HepG2 (cell line): ENCODE results near the gene CFAP210. TPM values are rescaled to one million over a fixed set of nuclear protein-coding genes. Genes with fewer than 3 reads are reported as not detected.

ENCODE experiments used
- ARNT ChIP-seq: fragments of 450-650 bp; IDR thresholded peaks from 2 replicates; pipeline ENCODE4 v1.6.1; 2017
- CBX5 ChIP-seq: sonication (generic); formaldehyde crosslinking; IDR thresholded peaks from 2 replicates; pipeline ENCODE4 v1.4.0; 2020; ENCODE audit warnings: missing genetic modification reagents, borderline replicate concordance
- EEA1 ChIP-seq: sonication (generic); formaldehyde crosslinking; IDR thresholded peaks from 2 replicates; pipeline ENCODE4 v1.5.1; 2020; ENCODE audit warnings: mild to moderate bottlenecking, missing genetic modification reagents, borderline replicate concordance
- HOXA3 ChIP-seq: sonication (generic); formaldehyde crosslinking; IDR thresholded peaks from 2 replicates; pipeline ENCODE4 v1.5.0; 2020; ENCODE audit warnings: missing genetic modification reagents
- MED8 ChIP-seq: sonication (generic); formaldehyde crosslinking; IDR thresholded peaks from 2 replicates; pipeline ENCODE4 v1.8.1; 2023; ENCODE audit warnings: mild to moderate bottlenecking, missing genetic modification reagents; ENCODE audit not compliant: insufficient replicate concordance
- MXD4 ChIP-seq: IDR thresholded peaks from 2 replicates; pipeline ENCODE4 v1.6.1; 2016; ENCODE audit warnings: mild to moderate bottlenecking, missing biosample characterization, missing genetic modification reagents
- PCBP1 ChIP-seq: fragments of 200-400 bp; formaldehyde crosslinking; IDR thresholded peaks from 2 replicates; pipeline ENCODE4 v1.6.1; 2017; ENCODE audit warnings: mild to moderate bottlenecking, low read depth, low read length, borderline replicate concordance
- POGZ ChIP-seq: sonication (generic); formaldehyde crosslinking; IDR thresholded peaks from 2 replicates; pipeline ENCODE4 v1.4.0; 2020; ENCODE audit warnings: mild to moderate bottlenecking, missing genetic modification reagents
- ZFP82 ChIP-seq: sonication (generic); formaldehyde crosslinking; IDR thresholded peaks from 2 replicates; pipeline ENCODE4 v1.5.1; 2020; ENCODE audit warnings: mild to moderate bottlenecking, missing genetic modification reagents, borderline replicate concordance
- ZNF138 ChIP-seq: sonication (generic); formaldehyde crosslinking; IDR thresholded peaks from 2 replicates; pipeline ENCODE4 v1.5.0; 2020; ENCODE audit warnings: mild to moderate bottlenecking, low read depth, missing genetic modification reagents
- ZNF30 ChIP-seq: sonication (generic); formaldehyde crosslinking; IDR thresholded peaks from 2 replicates; pipeline ENCODE4 v1.5.0; 2020; ENCODE audit warnings: mild to moderate bottlenecking, missing genetic modification reagents
- ZNF34 ChIP-seq: sonication (generic); formaldehyde crosslinking; IDR thresholded peaks from 2 replicates; pipeline ENCODE4 v1.4.0; 2020; ENCODE audit warnings: mild to moderate bottlenecking, missing genetic modification reagents, borderline replicate concordance
- ZNF460 ChIP-seq: sonication (generic); formaldehyde crosslinking; IDR thresholded peaks from 2 replicates; pipeline ENCODE4 v1.5.1; 2020; ENCODE audit warnings: missing genetic modification reagents, mild to moderate bottlenecking, borderline replicate concordance
- ZNF549 ChIP-seq: sonication (generic); formaldehyde crosslinking; IDR thresholded peaks from 2 replicates; pipeline ENCODE4 v1.5.0; 2020; ENCODE audit warnings: missing genetic modification reagents
- ZNF616 ChIP-seq: sonication (generic); formaldehyde crosslinking; IDR thresholded peaks from 2 replicates; pipeline ENCODE4 v1.5.0; 2020; ENCODE audit warnings: low read depth, mild to moderate bottlenecking, missing genetic modification reagents
- ZNF674 ChIP-seq: sonication (generic); formaldehyde crosslinking; IDR thresholded peaks from 2 replicates; pipeline ENCODE4 v1.5.0; 2020; ENCODE audit warnings: low read depth, mild to moderate bottlenecking, missing genetic modification reagents
- polyA plus RNA-seq, 8 experiments: library from polyadenylated mRNA; depleted of rRNA in 3 of 8; stranded (reverse) in 7 of 8; unstranded in 1 of 8; fragments of >200 nt; fragmentation: Illumina TruSeq in 4 of 8; extraction: Trizol in 4 of 8; gene quantifications; 2 replicates each; pipeline versions ENCODE4 v1.2.1 to v1.2.3, GENCODE V29; 2011 to 2016; ENCODE audit warnings: low read depth in 4 of 8, missing spikeins in 1 of 8, mixed read lengths in 1 of 8; ENCODE audit not compliant: insufficient read depth in 1 of 8
- total RNA-seq, 5 experiments: library from RNA; depleted of rRNA; stranded (reverse); fragments of >200 nt; fragmentation: Illumina TruSeq; extraction: Trizol; gene quantifications; 2 replicates each; pipeline ENCODE4 v1.2.3, GENCODE V29; 2016; ENCODE audit warnings: low read depth in 1 of 5
- TF ChIP-seq, protein P1 (sequence below), 2 experiments: fragments of 450-650 bp in 1 of 2; sonication (generic) in 1 of 2; formaldehyde crosslinking; IDR thresholded peaks; 2 replicates each; pipeline versions ENCODE4 v1.5.0 to v1.8.0; 2020 to 2022; ENCODE audit warnings: mild to moderate bottlenecking in 1 of 2, missing genetic modification reagents in 1 of 2
- TF ChIP-seq, protein P2 (sequence below): sonication (generic); formaldehyde crosslinking; conservative IDR thresholded peaks from 2 replicates; pipeline ENCODE4 v1.4.0; 2020; ENCODE audit warnings: missing genetic modification reagents
- TF ChIP-seq, protein P3 (sequence below): sonication (generic); formaldehyde crosslinking; IDR thresholded peaks from 2 replicates; pipeline ENCODE4 v1.5.0; 2020; ENCODE audit warnings: missing genetic modification reagents
- TF ChIP-seq, protein P4 (sequence below): sonication (generic); formaldehyde crosslinking; IDR thresholded peaks from 2 replicates; pipeline ENCODE4 v1.4.0; 2020; ENCODE audit warnings: mild to moderate bottlenecking, low read depth, missing genetic modification reagents
- TF ChIP-seq, protein P5 (sequence below): sonication (generic); formaldehyde crosslinking; IDR thresholded peaks from 2 replicates; pipeline ENCODE4 v1.9.0; 2021; ENCODE audit warnings: missing genetic modification reagents, mild to moderate bottlenecking, borderline replicate concordance
- TF ChIP-seq, protein P6 (sequence below): sonication (generic); formaldehyde crosslinking; IDR thresholded peaks from 2 replicates; pipeline ENCODE4 v1.4.0; 2020; ENCODE audit warnings: low read depth, mild to moderate bottlenecking, missing genetic modification reagents

The CFAP210 gene
- total and polyA plus RNA-seq, 2 of the 13 experiments (the other 11 are each of a cell fraction or from before 2014, with no cell fraction given), result 0.18 TPM; not detected in 1

DNA sequence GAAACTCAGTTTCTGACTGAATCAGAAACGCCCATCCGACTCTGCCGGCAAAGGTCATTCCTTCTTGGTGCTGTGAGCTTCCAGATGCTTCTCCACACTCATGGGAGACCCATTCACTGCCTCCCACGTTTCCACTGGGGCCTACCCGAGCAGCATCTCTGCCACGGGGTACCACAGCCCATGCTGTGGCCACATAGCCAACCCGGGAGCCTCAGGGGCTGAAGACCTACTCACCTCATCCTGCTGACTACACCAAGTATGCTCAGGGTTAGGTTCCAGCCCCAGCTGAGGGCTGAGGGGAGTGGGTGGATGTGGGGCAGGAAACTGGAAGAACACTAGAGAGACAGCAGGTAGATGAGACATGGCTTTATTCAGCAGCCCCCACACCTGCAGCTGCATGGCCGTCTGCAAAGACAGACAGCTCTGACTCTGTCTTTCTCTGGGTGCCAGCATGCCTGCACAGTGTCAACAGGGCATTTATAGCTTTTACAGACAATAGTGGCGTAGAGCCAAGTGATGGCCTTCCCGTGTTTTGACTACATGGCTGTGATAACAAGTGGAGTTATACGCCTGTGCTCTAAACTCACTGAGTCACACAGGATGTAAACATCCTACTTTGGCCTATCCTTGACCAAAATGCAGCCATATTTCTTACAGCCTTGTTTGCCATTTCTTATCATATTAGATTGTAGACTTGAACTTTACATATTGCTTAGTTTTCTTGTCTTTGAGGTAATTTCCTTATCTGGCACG is 22.9 kb upstream of the CFAP210 start (continued):
- TF ChIP-seq, protein P1, sequence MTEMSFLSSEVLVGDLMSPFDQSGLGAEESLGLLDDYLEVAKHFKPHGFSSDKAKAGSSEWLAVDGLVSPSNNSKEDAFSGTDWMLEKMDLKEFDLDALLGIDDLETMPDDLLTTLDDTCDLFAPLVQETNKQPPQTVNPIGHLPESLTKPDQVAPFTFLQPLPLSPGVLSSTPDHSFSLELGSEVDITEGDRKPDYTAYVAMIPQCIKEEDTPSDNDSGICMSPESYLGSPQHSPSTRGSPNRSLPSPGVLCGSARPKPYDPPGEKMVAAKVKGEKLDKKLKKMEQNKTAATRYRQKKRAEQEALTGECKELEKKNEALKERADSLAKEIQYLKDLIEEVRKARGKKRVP (CRISPR knock-in tag; IDR thresholded peaks at IDR 0.05), result peak in 1 of 2 experiments; percentile 77; a peak in 2 of 4 replicates
- TF ChIP-seq, protein P2, sequence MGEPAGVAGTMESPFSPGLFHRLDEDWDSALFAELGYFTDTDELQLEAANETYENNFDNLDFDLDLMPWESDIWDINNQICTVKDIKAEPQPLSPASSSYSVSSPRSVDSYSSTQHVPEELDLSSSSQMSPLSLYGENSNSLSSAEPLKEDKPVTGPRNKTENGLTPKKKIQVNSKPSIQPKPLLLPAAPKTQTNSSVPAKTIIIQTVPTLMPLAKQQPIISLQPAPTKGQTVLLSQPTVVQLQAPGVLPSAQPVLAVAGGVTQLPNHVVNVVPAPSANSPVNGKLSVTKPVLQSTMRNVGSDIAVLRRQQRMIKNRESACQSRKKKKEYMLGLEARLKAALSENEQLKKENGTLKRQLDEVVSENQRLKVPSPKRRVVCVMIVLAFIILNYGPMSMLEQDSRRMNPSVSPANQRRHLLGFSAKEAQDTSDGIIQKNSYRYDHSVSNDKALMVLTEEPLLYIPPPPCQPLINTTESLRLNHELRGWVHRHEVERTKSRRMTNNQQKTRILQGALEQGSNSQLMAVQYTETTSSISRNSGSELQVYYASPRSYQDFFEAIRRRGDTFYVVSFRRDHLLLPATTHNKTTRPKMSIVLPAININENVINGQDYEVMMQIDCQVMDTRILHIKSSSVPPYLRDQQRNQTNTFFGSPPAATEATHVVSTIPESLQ (CRISPR knock-in tag), result no peak
- TF ChIP-seq, protein P3, sequence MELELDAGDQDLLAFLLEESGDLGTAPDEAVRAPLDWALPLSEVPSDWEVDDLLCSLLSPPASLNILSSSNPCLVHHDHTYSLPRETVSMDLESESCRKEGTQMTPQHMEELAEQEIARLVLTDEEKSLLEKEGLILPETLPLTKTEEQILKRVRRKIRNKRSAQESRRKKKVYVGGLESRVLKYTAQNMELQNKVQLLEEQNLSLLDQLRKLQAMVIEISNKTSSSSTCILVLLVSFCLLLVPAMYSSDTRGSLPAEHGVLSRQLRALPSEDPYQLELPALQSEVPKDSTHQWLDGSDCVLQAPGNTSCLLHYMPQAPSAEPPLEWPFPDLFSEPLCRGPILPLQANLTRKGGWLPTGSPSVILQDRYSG (CRISPR knock-in tag), result no peak
- no peak for TF ChIP-seq PCBP1
- TF ChIP-seq ZNF549 (CRISPR knock-in tag), result no peak
- no peak; the same call in 1 of the 2 replicates for TF ChIP-seq CBX5 (CRISPR knock-in tag)
- peak; percentile 63; the same call in 1 of the 2 replicates for TF ChIP-seq MXD4 (CRISPR knock-in tag)
- no peak for TF ChIP-seq MED8 (CRISPR knock-in tag)
- TF ChIP-seq ZNF34, result no peak
- TF ChIP-seq, protein P4, sequence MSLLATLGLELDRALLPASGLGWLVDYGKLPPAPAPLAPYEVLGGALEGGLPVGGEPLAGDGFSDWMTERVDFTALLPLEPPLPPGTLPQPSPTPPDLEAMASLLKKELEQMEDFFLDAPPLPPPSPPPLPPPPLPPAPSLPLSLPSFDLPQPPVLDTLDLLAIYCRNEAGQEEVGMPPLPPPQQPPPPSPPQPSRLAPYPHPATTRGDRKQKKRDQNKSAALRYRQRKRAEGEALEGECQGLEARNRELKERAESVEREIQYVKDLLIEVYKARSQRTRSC (CRISPR knock-in tag), result no peak
- TF ChIP-seq ARNT, result no peak
- TF ChIP-seq, protein P5, sequence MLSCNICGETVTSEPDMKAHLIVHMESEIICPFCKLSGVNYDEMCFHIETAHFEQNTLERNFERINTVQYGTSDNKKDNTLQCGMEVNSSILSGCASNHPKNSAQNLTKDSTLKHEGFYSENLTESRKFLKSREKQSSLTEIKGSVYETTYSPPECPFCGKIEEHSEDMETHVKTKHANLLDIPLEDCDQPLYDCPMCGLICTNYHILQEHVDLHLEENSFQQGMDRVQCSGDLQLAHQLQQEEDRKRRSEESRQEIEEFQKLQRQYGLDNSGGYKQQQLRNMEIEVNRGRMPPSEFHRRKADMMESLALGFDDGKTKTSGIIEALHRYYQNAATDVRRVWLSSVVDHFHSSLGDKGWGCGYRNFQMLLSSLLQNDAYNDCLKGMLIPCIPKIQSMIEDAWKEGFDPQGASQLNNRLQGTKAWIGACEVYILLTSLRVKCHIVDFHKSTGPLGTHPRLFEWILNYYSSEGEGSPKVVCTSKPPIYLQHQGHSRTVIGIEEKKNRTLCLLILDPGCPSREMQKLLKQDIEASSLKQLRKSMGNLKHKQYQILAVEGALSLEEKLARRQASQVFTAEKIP (CRISPR knock-in tag), result no peak
- TF ChIP-seq ZNF138 (CRISPR knock-in tag), result no peak
- TF ChIP-seq ZNF30 (CRISPR knock-in tag), result no peak
- peak; percentile 34; the same call in 1 of the 2 replicates for TF ChIP-seq HOXA3 (CRISPR knock-in tag)
- TF ChIP-seq ZNF674 (CRISPR knock-in tag), result no peak
- 0 out of 2 replicates have a peak, but pooled peaks have one; percentile 58 for TF ChIP-seq EEA1
- TF ChIP-seq POGZ (CRISPR knock-in tag), result peak; percentile 74; the same call in 1 of the 2 replicates
- no peak for TF ChIP-seq ZNF460 (CRISPR knock-in tag)
- no peak for TF ChIP-seq ZNF616 (CRISPR knock-in tag)
- TF ChIP-seq, protein P6, sequence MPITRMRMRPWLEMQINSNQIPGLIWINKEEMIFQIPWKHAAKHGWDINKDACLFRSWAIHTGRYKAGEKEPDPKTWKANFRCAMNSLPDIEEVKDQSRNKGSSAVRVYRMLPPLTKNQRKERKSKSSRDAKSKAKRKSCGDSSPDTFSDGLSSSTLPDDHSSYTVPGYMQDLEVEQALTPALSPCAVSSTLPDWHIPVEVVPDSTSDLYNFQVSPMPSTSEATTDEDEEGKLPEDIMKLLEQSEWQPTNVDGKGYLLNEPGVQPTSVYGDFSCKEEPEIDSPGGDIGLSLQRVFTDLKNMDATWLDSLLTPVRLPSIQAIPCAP, result no peak
- no peak for TF ChIP-seq ZFP82 (CRISPR knock-in tag)
